Breast epithelium (tissue), 3 donors: ENCODE results near the gene LRP6.
A peak's percentile ranks its signal among the peaks of the same experiment; 100 is the strongest.

ENCODE experiments used
- POLR2A ChIP-seq: fragments of 450-650 bp; IDR thresholded peaks from one replicate; pipeline ENCODE4 v1.6.1; 2016; ENCODE audit warnings: antibody characterized with exemption, mild to moderate bottlenecking, moderate library complexity
- POLR2AphosphoS5 ChIP-seq, 3 donors: sonication (generic); formaldehyde crosslinking; IDR thresholded peaks; one replicate each; pipeline ENCODE4 v1.6.1; 2017; ENCODE audit warnings: antibody characterized with exemption in 3 of 3
- TF ChIP-seq, protein P1 (sequence below), 3 donors: fragments of 450-650 bp; IDR thresholded peaks; one replicate each; pipeline ENCODE4 v1.5.1; 2016 to 2017; ENCODE audit warnings: antibody characterized with exemption in 3 of 3, mild to moderate bottlenecking in 3 of 3, moderate library complexity in 3 of 3

DNA sequence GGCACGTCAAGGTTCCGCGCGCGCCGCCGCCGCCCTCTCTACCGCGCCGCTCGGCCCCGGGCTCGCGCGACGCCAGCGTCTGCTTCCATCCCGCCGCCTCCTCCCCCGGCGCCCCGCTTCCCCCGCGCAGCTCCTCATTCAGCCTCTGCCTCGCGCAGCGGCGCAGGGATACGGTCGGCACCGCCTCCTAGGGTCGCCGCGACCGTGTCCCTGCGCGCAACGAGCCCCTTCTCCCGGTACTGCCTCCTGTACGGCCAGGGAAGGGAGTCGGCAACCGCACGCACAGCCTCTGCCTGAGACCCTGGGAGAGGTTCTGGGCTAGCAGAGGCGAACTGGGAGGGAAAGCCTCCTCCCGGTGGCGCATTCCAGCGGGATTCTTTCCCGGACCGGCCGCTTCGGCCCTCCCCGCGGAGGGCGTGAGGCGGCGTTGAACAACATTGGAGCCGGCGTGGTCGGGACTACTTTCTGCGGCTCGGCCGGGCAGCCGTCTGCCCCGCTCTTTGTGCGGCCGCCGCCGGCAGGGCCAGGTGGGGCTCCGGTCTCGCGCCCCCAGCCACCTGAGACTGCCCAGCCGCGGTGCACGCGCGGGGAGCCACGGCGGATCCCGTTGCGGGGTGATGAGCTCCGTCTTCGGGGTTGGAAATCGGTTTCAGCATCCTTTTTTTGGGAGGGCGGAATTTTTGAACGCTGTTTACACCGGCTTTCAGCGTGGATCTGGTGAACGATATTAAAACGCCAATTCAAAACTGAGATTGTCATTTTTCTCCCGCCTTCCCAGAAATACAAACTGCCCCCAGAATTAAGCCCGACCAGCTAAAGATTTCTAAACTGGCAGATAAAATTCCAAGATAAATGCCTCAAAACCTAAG is at the start of gene LRP6:
- TF ChIP-seq POLR2A (peak; percentile 67), POLR2AphosphoS5 (IDR thresholded peaks at IDR 0.05) (peak; percentile 90 to 96 (median 91))
- TF ChIP-seq, protein P1, sequence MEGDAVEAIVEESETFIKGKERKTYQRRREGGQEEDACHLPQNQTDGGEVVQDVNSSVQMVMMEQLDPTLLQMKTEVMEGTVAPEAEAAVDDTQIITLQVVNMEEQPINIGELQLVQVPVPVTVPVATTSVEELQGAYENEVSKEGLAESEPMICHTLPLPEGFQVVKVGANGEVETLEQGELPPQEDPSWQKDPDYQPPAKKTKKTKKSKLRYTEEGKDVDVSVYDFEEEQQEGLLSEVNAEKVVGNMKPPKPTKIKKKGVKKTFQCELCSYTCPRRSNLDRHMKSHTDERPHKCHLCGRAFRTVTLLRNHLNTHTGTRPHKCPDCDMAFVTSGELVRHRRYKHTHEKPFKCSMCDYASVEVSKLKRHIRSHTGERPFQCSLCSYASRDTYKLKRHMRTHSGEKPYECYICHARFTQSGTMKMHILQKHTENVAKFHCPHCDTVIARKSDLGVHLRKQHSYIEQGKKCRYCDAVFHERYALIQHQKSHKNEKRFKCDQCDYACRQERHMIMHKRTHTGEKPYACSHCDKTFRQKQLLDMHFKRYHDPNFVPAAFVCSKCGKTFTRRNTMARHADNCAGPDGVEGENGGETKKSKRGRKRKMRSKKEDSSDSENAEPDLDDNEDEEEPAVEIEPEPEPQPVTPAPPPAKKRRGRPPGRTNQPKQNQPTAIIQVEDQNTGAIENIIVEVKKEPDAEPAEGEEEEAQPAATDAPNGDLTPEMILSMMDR (IDR thresholded peaks at IDR 0.05), result peak in 1 of 3 donors; percentile 20
